GM12878 (cell line): ENCODE data around the gene PDGFD. TPM values are rescaled to one million over a fixed set of nuclear protein-coding genes. Genes with fewer than 3 reads are reported as not detected.

ENCODE experiments used
- ATAC-seq: fragments of 200-7000 bp; cut with Tn5 transposase; 3 replicates; pipeline ENCODE4 v1.9.1; 2020; ENCODE audit warnings: mild to moderate bottlenecking, moderate library complexity
- BruUV-seq: library from RNA; stranded (reverse); fragments of 400-500 nt; replicated peaks from 2 replicates; lab custom pipeline; 2021; lab: Mats Ljungman, UMichigan
- CTCF ChIA-PET: fragments of 300-600 bp; sonication (Branson Sonifier 250); formaldehyde crosslinking; extraction: SDS; loops from one replicate; lab custom pipeline; 2021; ENCODE audit warnings: inconsistent platforms; lab: Yijun Ruan, JAX
- POLR2A ChIA-PET: fragments of 350-600 bp; formaldehyde crosslinking; extraction: SDS; loops from one replicate; lab custom pipeline; 2021; ENCODE audit warnings: inconsistent platforms; lab: Charles Lee
- RAD21 ChIA-PET: fragments of 300-600 bp; sonication (Branson Sonifier 250); formaldehyde crosslinking; loops from one replicate; lab custom pipeline; 2023; ENCODE audit warnings: antibody characterized with exemption; ENCODE audit not compliant: unreplicated experiment; lab: Charles Lee
- SMC1A ChIA-PET: fragments of 300-600 bp; sonication (Branson Sonifier 250); formaldehyde crosslinking; loops from one replicate; lab custom pipeline; 2023; ENCODE audit not compliant: unreplicated experiment, uncharacterized antibody; lab: Charles Lee
- DNase-seq: peaks from one replicate; pipeline ENCODE4 v3.0.0-alpha.2; 2011; ENCODE audit warnings: low read depth, low spot score
- FAIRE-seq: peaks from 3 replicates; lab custom pipeline; 2011; peaks lifted over from hg19 to GRCh38; lab: Jason Lieb, UNC
- H2AFZ ChIP-seq: 2 replicates; pipeline ENCODE4 v1.6.0; 2011; ENCODE audit warnings: low read depth, low read length, control low read depth; ENCODE audit not compliant: control insufficient read depth
- H3K27ac ChIP-seq: 2 replicates; pipeline ENCODE4 v1.5.1; 2011; ENCODE audit warnings: control low read depth; ENCODE audit not compliant: control insufficient read depth, insufficient read depth
- H3K27me3 ChIP-seq, 2 experiments: replicated peaks in 1 of 2; 2 replicates each; pipeline versions ENCODE4 v1.6.0 to v1.6.1; 2011; ENCODE audit warnings: low read length in 1 of 2; ENCODE audit not compliant: control insufficient read depth in 2 of 2, insufficient read depth in 2 of 2
- H3K36me3 ChIP-seq, 2 experiments: 2 replicates each; pipeline ENCODE4 v1.5.1; 2011; ENCODE audit warnings: low read length in 1 of 2; ENCODE audit not compliant: control insufficient read depth in 2 of 2, insufficient read depth in 2 of 2
- H3K4me1 ChIP-seq: 2 replicates; pipeline ENCODE4 v1.6.1; 2011; ENCODE audit warnings: mild to moderate bottlenecking, low read length, moderate library complexity, mixed read lengths; ENCODE audit not compliant: control insufficient read depth, insufficient read depth
- H3K4me2 ChIP-seq: 2 replicates; pipeline ENCODE4 v1.6.0; 2011; ENCODE audit warnings: control low read depth; ENCODE audit not compliant: control insufficient read depth, insufficient read depth
- H3K4me3 ChIP-seq: fragments of 200-600 bp; sonication (generic); 2 replicates; pipeline ENCODE4 v1.5.1; 2016
- H3K79me2 ChIP-seq: 2 replicates; pipeline ENCODE4 v1.6.0; 2011; ENCODE audit warnings: low read length; ENCODE audit not compliant: control insufficient read depth, insufficient read depth
- H3K9ac ChIP-seq: 2 replicates; pipeline ENCODE4 v1.8.0; 2011; ENCODE audit warnings: low read length, control low read depth, mixed read lengths; ENCODE audit not compliant: control insufficient read depth, insufficient read depth
- H3K9me3 ChIP-seq: replicated peaks from 3 replicates; pipeline ENCODE4 v1.5.1; 2011; ENCODE audit warnings: mild to moderate bottlenecking, low read length; ENCODE audit not compliant: control insufficient read depth, insufficient read depth
- H4K20me1 ChIP-seq: 2 replicates; pipeline ENCODE4 v1.6.0; 2011; ENCODE audit not compliant: control insufficient read depth, insufficient read depth
- FOXM1 ChIP-seq: IDR thresholded peaks from 2 replicates; pipeline ENCODE4 v1.6.1; 2012; ENCODE audit warnings: low read depth, mild to moderate bottlenecking, inconsistent platforms, low read length, moderate library complexity
- NFYB ChIP-seq: IDR thresholded peaks from 2 replicates; pipeline ENCODE4 v1.6.1; 2011; ENCODE audit warnings: low read depth, mild to moderate bottlenecking, low read length, improper control_type of control experiment, moderate library complexity; ENCODE audit not compliant: insufficient read depth
- NRF1 ChIP-seq: conservative IDR thresholded peaks from 2 replicates; pipeline ENCODE4 v1.6.1; 2011; ENCODE audit warnings: mild to moderate bottlenecking, low read depth, low read length, improper control_type of control experiment
- RBBP5 ChIP-seq: fragments of 200-600 bp; sonication (generic); conservative IDR thresholded peaks from 2 replicates; pipeline ENCODE4 v1.6.1; 2016
- STAT3 ChIP-seq: IDR thresholded peaks from 2 replicates; pipeline ENCODE4 v1.6.1; 2011; ENCODE audit warnings: low read depth, low read length, improper control_type of control experiment
- WGBS: methylation state at CpG from one replicate; pipeline ENCODE4 v1.1.6; 2016; ENCODE audit warnings: low lambda C conversion rate; ENCODE audit not compliant: insufficient replicate concordance, insufficient coverage; ENCODE audit errors: missing lambda C conversion rate; 5-methylcytosine and 5-hydroxymethylcytosine counted together
- in situ Hi-C: fragments of 300-500 bp; cut with MboI; formaldehyde crosslinking; loops from 9 replicates; pipeline ENCODE4 v1.14.3; 2018; ENCODE audit warnings: mixed read lengths
- intact Hi-C: fragments of 100-400 bp; cut with micrococcal nuclease; formaldehyde crosslinking; loops from one replicate; pipeline ENCODE4 v1.14.2; 2022; ENCODE audit not compliant: unreplicated experiment
- polyA plus RNA-seq, 11 experiments: library from polyadenylated mRNA; depleted of rRNA in 4 of 11; unstranded in 6 of 11; stranded (reverse) in 5 of 11; fragments of >200 nt; fragmentation: Nextera tagmentation in 4 of 11; fragmentation: Illumina TruSeq in 1 of 11; extraction: Ambion mirVana in 4 of 11; extraction: Trizol in 1 of 11; gene quantifications; 1 replicate in 1 of 11; 2 replicates in 10 of 11; pipeline versions ENCODE4 v1.2.1 to v1.2.3, GENCODE V29; 2011 to 2016; ENCODE audit warnings: inconsistent platforms in 2 of 11, missing spikeins in 2 of 11, low read depth in 1 of 11
- total RNA-seq, 4 experiments: library from RNA; depleted of rRNA in 3 of 4; stranded (reverse); fragments of >200 nt in 3 of 4; fragmentation: Illumina TruSeq in 1 of 4; extraction: Trizol in 1 of 4; gene quantifications; 2 replicates each; pipeline versions ENCODE4 v1.2.1 to v1.2.3, GENCODE V29; 2013 to 2021
- TF ChIP-seq, protein P1 (sequence below): fragments of 150-350 bp; IDR thresholded peaks from 2 replicates; pipeline ENCODE4 v1.6.1; 2014; ENCODE audit warnings: mild to moderate bottlenecking, low read depth, low read length
- TF ChIP-seq, protein P2 (sequence below): fragments of 450-650 bp; IDR thresholded peaks from 2 replicates; pipeline ENCODE4 v1.6.1; 2017; ENCODE audit warnings: mild to moderate bottlenecking
- TF ChIP-seq, protein P3 (sequence below): fragments of 450-650 bp; formaldehyde crosslinking; IDR thresholded peaks from 2 replicates; pipeline ENCODE4 v1.4.0; 2022; ENCODE audit warnings: mild to moderate bottlenecking, moderate library complexity

PDGFD gene
- total and polyA plus RNA-seq, 10 of the 15 experiments (the other 5 are each of a cell fraction or from before 2014, with no cell fraction given): 0.05 to 0.13 TPM; not detected in 8

DNA sequence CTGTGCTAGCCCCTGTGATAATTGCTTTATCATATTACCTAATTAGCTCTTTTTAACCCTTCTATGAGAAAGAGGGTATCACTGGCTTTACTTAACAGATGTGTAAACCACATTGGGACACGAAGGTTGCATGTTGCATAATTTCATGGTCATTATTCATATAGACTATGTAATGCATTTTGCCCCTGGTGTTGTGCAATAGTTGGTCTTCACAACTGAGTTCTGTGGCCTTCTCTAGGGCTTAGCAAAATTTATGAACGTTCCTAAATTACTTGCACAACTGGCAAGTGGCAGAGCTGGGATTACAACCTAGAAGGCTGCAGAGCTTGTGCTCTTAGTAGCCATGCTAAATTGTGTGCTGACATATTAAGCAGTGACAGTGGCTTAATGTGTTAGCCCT, 34.6 kb upstream of the PDGFD start (continued):
- TF ChIP-seq, protein P1, sequence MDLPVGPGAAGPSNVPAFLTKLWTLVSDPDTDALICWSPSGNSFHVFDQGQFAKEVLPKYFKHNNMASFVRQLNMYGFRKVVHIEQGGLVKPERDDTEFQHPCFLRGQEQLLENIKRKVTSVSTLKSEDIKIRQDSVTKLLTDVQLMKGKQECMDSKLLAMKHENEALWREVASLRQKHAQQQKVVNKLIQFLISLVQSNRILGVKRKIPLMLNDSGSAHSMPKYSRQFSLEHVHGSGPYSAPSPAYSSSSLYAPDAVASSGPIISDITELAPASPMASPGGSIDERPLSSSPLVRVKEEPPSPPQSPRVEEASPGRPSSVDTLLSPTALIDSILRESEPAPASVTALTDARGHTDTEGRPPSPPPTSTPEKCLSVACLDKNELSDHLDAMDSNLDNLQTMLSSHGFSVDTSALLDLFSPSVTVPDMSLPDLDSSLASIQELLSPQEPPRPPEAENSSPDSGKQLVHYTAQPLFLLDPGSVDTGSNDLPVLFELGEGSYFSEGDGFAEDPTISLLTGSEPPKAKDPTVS: no peak
- TF ChIP-seq, protein P2, sequence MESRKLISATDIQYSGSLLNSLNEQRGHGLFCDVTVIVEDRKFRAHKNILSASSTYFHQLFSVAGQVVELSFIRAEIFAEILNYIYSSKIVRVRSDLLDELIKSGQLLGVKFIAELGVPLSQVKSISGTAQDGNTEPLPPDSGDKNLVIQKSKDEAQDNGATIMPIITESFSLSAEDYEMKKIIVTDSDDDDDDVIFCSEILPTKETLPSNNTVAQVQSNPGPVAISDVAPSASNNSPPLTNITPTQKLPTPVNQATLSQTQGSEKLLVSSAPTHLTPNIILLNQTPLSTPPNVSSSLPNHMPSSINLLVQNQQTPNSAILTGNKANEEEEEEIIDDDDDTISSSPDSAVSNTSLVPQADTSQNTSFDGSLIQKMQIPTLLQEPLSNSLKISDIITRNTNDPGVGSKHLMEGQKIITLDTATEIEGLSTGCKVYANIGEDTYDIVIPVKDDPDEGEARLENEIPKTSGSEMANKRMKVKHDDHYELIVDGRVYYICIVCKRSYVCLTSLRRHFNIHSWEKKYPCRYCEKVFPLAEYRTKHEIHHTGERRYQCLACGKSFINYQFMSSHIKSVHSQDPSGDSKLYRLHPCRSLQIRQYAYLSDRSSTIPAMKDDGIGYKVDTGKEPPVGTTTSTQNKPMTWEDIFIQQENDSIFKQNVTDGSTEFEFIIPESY: no peak

DNA sequence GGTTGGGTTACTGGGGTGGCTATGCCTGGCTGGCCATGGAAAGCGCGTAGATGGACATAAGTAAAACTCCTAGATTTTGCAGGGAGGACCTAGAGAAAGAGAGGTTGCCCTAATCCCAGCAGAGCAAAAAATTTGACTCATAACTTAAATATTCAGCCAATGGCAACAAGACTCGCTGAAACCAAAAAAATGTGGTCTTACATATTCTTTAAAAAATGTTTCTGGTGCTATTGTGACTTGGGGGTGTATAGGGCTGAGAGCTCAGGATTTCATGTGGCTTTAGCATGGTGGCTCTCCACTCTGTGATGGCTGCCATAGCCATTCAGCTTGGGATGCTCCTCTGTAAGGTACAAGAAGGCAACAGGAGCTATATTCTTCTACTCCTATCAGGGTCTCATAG, 27.2 kb upstream of the PDGFD start:
- intact Hi-C loops: no loop called here
- ATAC-seq: no peak
- TF ChIP-seq RBBP5: no peak
- TF ChIP-seq FOXM1: no peak
- no peak for TF ChIP-seq NRF1
- TF ChIP-seq STAT3: no peak
- TF ChIP-seq, protein P1: no peak
- TF ChIP-seq NFYB: no peak
- TF ChIP-seq, protein P3, sequence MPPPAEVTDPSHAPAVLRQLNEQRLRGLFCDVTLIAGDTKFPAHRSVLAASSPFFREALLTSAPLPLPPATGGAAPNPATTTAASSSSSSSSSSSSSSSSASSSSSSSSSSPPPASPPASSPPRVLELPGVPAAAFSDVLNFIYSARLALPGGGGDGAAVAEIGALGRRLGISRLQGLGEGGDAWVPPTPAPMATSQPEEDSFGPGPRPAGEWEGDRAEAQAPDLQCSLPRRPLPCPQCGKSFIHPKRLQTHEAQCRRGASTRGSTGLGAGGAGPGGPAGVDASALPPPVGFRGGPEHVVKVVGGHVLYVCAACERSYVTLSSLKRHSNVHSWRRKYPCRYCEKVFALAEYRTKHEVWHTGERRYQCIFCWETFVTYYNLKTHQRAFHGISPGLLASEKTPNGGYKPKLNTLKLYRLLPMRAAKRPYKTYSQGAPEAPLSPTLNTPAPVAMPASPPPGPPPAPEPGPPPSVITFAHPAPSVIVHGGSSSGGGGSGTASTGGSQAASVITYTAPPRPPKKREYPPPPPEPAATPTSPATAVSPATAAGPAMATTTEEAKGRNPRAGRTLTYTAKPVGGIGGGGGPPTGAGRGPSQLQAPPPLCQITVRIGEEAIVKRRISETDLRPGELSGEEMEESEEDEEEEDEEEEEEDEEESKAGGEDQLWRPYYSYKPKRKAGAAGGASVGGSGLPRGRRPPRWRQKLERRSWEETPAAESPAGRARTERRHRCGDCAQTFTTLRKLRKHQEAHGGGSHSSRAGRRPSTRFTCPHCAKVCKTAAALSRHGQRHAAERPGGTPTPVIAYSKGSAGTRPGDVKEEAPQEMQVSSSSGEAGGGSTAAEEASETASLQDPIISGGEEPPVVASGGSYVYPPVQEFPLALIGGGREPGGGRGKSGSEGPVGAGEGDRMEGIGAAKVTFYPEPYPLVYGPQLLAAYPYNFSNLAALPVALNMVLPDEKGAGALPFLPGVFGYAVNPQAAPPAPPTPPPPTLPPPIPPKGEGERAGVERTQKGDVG: no peak
- no peak for FAIRE-seq
- no TSS peak for BruUV-seq
- H2AFZ ChIP-seq: no peak overlapping the region
- H3K79me2 ChIP-seq: no peaks in the 10 kb centered on the region
- no peaks in the 10 kb centered on the region for H3K9me3 ChIP-seq
- no peak overlapping the region for H3K4me3 ChIP-seq
- no peaks in the 10 kb centered on the region for H4K20me1 ChIP-seq
- in situ Hi-C loops: no loop called here
- POLR2A ChIA-PET: no interaction called here
- H3K36me3 ChIP-seq: no peaks in the 10 kb centered on the region
- no peak overlapping the region for H3K4me2 ChIP-seq
- no peak for DNase-seq
- no peaks in the 10 kb centered on the region for H3K4me1 ChIP-seq
- CTCF ChIA-PET: no interaction called here
- H3K27me3 ChIP-seq: no peaks in the 10 kb centered on the region
- no peak overlapping the region for H3K27ac ChIP-seq
- 43% methylated on average over 3 of the region's 3 CpGs for WGBS
- H3K9ac ChIP-seq: no peak overlapping the region
- RAD21 ChIA-PET: no interaction called here
- SMC1A ChIA-PET: no interaction called here
